Endometrial microvascular endothelial cells (primary cell): Measurements from ENCODE around the gene PDE4D. TPM values are rescaled to one million over a fixed set of nuclear protein-coding genes. Genes with fewer than 3 reads are reported as not detected.
"Not testable (repeated sequence)": the region's sequence is repeated elsewhere in the genome, so short reads cannot be mapped to it uniquely, and the experiment has no call there.

ENCODE experiments used
- in situ Hi-C: cut with HindIII; loops from 2 replicates; pipeline ENCODE4 v1.10.0; 2017; ENCODE audit warnings: low sequenced_read_pairs, low pct_unique_long_range_greater_than_20kb; ENCODE audit errors: inconsistent ontology term
- total RNA-seq: library from RNA; depleted of rRNA; stranded (reverse); fragments of >200 nt; gene quantifications from one replicate; pipeline ENCODE4 v1.2.3, GENCODE V29; 2015; ENCODE audit errors: inconsistent ontology term

Gene PDE4D
- total RNA-seq, 1 donor from 2014 or later = 7.9 TPM

GRCh38 chr5:58983526-58984452, 909.7 kb downstream of the PDE4D start:
- in situ Hi-C loops = no loop called here

- in situ Hi-C loops = no loop called here
Observed at GRCh38 chr5:58980890-58981289, 912.6 kb downstream of the PDE4D start.

GRCh38 chr5:58979090-58979489, 914.4 kb downstream of the PDE4D start:
- in situ Hi-C loops = no loop called here

- in situ Hi-C loops = no loop called here
Observed at GRCh38 chr5:58974601-58975000, 918.9 kb downstream of the PDE4D start.

- in situ Hi-C loops = no loop called here
Observed at GRCh38 chr5:58974083-58974482, 919.4 kb downstream of the PDE4D start.

- in situ Hi-C loops = no loop called here
Observed at GRCh38 chr5:58972301-58972700, 921.2 kb downstream of the PDE4D start.

- in situ Hi-C loops = no loop called here
Observed at GRCh38 chr5:58970766-58971165, 922.8 kb downstream of the PDE4D start.

- in situ Hi-C loops = no loop called here
Observed at GRCh38 chr5:58969795-58970194, 923.7 kb downstream of the PDE4D start.

GRCh38 chr5:58969253-58969652, 924.3 kb downstream of the PDE4D start:
- in situ Hi-C loops = no loop called here

- in situ Hi-C loops = no loop called here
Observed at GRCh38 chr5:58968350-58968749, 925.2 kb downstream of the PDE4D start.

GRCh38 chr5:58967597-58968281, 925.8 kb downstream of the PDE4D start:
- in situ Hi-C loops = no loop called here

- in situ Hi-C loops = no loop called here
Observed at GRCh38 chr5:58965677-58966414, 927.7 kb downstream of the PDE4D start.

GRCh38 chr5:58963821-58964220, 929.7 kb downstream of the PDE4D start:
- in situ Hi-C loops = no loop called here

GRCh38 chr5:58963361-58963760, 930.2 kb downstream of the PDE4D start:
- in situ Hi-C loops = no loop called here

GRCh38 chr5:58961631-58962280, 931.8 kb downstream of the PDE4D start:
- in situ Hi-C loops = no loop called here

GRCh38 chr5:58958701-58959100, 934.8 kb downstream of the PDE4D start:
- in situ Hi-C loops = no loop called here

- in situ Hi-C loops = not testable (repeated sequence)
Observed at GRCh38 chr5:58953218-58953617, 940.3 kb downstream of the PDE4D start.

GRCh38 chr5:58950224-58950623, 943.3 kb downstream of the PDE4D start:
- in situ Hi-C loops = no loop called here

- in situ Hi-C loops = no loop called here
Observed at GRCh38 chr5:58946230-58946629, 947.3 kb downstream of the PDE4D start.
